ENCODE results near the gene CDK13.
A peak's percentile ranks its signal among the peaks of the same experiment; 100 is the strongest.
"Not testable (repeated sequence)": the region's sequence is repeated elsewhere in the genome, so short reads cannot be mapped to it uniquely, and the experiment has no call there.

Gene CDK13

DNA sequence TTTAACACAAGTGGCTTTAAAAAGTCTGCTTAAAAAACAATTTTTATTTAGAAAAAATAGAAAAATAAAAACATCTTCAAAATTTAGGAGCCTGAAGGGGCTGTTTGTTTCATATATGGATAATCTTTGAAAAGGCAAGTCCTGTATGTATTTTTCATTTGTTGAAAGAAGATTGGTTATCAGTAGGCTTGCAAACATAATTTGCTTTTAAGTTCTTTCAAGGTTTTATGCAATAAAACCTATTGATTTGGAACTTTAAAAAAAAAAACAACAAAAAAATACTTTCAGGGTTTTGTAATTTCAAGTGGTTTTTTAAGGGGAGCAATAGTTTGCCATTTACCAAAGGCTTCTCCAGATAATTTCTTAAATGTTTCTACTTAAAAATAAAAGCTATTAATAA is 148.8 kb downstream of the CDK13 start:
- DNase-seq (ENCODE audit: low read depth) = no peak

DNA sequence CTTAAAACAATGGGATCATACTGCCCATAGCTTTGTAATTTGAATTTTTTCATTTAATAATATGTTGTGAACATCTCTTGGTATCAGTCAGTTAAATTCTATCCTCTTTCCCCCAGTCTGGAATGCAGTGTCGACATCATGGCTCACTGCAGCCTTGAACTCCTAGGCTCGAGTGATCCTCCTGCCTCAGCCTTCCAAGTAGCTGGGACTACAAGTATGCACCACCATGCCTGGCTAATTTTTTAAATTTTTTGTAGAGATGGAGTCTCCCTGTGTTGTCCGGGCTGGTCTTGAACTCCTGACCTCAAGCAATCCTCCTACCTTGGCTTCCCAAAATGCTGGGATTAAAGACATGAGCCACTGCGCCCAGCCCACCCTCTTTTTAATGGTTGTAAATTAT is 149.8 kb downstream of the CDK13 start:
- DNase-seq (ENCODE audit: low read depth) = no peak

DNA sequence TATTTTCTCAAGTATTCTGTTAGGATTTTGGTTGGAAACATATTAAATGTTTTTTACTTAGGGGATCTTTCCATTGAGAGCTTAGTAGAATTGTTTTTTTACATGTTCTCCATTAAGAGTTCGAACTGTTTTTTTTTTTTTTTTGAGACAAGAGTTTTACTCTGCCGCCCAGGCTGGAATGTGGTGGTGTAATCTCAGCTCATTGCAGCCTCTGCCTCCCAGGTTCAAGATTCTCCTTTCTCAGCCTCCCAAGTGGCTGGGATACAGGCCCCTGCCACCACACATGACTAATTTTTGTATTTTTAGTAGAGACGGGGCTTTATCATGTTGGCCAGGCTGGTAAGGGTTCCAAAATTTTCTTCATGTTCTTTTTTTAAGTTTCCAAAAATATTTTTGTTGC is 151.1 kb downstream of the CDK13 start:
- no peak for DNase-seq (ENCODE audit: low read depth)

DNA sequence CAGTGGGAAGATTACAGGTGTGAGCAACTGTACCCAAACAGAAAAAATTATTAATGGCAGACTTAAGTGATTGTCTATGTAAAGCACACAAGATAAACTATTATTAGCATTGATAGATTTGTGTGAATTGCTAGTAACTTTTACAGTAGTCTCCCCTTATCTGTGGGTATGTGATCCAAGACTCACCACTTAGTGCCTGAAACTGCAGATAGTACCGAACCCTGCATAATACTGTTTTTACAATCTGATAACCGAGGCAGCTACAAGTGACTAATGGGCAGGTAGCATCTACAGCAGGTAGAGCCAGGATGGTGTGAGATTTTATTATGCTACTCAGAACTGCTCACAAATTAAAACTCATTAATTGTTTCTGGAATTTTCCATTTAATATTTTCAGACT is 152.8 kb downstream of the CDK13 start:
- no peak for DNase-seq (ENCODE audit: low read depth)

DNA sequence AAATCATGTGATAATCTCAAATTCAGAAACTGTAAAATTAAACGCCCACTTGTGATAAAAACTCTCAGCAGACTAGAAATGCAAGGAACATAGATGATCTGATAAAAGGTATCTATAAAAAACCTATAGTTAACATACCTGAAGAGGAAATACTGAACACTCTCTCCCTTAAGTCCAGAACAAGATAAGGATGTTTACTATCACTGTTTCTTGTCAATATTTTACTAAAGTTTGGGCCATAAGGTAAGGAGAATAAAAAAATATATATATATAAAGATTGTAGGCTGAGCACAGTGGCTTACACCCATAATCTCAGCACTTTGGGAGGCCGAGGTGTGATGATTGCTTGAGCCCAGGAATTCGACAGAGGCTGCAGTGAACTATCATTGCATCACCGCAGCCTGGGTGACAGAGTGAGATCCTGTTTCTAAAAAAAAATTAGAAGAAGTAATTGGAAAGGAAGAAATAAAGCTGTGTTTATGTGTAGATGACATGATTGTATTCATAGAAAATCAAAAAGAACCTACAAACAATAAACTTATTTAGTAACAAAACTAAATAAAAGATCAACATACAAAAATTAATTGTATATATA is 155.9 kb downstream of the CDK13 start:
- DNase-seq (ENCODE audit: low read depth) = no peak

DNA sequence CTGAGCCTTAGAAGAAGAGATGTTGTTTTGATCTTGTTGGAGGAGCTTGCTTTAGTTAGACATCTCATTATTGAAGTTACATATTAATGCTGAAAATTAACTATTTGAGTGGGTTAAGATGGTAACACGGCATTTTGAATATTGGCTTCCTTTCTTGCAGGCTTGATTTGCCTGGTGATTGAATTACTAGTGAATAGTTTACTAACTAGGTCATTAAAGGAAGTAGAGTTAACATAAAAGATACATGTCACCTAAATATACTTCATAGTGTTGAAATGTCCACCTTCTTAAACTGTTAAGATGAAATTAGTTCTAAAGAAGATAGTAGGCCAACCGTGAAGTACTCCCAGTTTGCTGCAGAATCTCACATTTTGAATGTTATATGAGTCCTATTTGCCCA is 165.9 kb downstream of the CDK13 start:
- no peak for DNase-seq (ENCODE audit: low read depth)

DNA sequence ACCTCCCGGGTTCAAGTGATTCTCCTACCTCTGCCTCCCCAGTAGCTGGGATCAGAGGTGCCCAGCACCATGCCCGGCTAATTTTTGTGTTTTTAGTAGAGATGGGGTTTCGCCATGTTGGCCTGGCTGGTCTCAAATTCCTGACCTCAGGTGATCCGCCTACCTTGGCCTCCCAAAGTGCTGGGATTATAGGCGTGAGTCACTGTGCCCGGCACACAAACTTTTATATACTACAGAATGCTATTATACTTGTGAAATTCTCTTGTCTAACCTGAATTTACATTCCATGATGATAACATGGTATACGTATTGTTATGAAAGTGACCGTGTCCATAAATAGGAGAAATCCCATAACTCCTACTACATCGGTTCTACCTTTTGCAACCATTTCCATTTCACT is 167.1 kb downstream of the CDK13 start:
- not testable (repeated sequence) for DNase-seq (ENCODE audit: low read depth)

DNA sequence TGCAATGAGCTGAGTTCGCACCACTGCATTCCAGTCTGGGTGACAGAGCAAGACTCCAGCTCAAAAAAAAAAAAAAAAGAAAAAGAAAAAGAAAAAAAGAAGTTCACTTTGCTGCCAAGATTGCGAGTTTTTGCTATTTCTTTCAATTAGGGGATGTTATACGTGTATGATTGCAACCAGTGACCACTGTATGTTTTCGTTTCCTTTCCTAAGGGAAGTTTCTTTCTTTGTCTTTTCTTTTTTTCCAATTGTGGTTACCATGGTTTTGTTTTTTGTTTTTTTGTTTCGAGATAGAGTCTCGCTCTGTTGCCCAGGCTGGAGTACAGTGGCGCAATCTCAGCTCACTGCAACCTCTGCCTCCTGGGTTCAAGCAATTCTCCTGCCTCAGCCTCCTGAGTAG is 168.1 kb downstream of the CDK13 start:
- not testable (repeated sequence) for DNase-seq (ENCODE audit: low read depth)

DNA sequence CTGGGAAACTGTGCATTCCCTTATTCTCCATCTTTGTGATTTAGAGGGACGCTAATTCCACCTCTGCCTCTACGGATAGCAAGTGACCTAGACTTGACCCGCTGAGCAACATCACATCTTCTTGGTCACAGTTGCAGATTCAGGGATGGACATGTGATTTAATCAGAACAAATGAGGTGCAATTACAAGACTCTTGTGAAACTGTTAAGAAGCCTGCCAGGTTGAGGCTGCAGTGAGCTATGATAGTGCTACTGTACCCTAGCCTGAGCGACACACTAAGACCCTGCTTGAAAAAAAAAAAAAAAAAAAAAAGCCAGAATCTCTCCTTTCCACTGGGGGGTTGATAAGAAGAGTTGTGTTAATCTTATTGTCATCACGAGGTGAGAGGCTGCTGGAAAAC is 170.0 kb downstream of the CDK13 start:
- DNase-seq (ENCODE audit: low read depth) = no peak

DNA sequence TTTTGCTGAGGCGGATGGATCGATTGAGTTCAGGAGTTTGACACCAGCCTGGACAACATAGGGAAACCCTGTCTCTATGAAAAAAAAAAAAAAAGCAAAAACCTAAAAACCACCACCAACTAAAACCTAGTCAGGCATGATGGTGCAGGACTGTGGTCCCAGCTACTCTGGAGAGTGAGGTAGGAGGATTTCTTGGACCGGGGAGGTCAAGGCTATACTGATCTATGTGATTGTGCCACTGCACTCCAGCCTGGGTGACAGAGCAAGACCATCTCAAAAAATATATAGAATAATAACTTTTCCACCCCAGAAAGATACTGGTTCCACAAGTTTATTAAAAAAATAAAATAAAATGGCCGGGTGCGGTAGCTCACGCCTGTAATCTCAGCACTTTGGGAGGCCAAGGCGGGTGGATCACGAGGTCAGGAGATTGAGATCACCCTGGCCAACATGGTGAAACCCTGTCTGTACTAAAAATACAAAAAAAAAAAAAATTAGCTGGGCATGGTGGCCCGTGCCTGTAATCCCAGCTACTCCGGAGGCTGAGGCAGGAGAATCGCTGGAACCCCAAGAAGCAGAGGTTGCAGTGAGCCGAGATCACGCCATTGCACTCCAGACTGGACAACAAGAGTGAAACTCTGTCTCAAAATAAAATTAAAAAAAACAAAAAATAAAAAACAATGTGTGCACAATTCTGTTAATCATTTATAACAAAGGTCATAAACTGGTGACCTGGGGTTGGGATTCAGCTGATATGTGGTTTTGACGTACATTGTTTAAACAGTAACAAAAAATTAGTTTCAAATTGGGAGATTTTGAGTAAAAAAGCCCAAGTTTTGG is 172.3 kb downstream of the CDK13 start:
- DNase-seq (ENCODE audit: low read depth) = not testable (repeated sequence)

DNA sequence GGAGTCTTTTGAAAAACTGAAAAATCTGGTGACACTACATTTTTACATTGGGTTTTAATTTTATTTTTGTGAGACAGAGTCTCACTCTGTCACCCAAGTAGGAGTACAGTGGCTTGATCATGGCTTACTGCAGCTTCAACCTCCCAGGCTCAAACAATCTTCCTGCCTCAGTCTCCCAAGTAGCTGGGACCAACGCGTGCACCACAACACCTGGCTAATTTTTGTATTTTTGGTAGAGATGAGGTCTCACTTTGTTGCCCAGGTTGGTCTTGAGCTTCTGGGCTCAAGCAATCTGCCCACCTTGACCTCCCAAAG is 172.8 kb downstream of the CDK13 start:
- no peak for DNase-seq (ENCODE audit: low read depth)

DNA sequence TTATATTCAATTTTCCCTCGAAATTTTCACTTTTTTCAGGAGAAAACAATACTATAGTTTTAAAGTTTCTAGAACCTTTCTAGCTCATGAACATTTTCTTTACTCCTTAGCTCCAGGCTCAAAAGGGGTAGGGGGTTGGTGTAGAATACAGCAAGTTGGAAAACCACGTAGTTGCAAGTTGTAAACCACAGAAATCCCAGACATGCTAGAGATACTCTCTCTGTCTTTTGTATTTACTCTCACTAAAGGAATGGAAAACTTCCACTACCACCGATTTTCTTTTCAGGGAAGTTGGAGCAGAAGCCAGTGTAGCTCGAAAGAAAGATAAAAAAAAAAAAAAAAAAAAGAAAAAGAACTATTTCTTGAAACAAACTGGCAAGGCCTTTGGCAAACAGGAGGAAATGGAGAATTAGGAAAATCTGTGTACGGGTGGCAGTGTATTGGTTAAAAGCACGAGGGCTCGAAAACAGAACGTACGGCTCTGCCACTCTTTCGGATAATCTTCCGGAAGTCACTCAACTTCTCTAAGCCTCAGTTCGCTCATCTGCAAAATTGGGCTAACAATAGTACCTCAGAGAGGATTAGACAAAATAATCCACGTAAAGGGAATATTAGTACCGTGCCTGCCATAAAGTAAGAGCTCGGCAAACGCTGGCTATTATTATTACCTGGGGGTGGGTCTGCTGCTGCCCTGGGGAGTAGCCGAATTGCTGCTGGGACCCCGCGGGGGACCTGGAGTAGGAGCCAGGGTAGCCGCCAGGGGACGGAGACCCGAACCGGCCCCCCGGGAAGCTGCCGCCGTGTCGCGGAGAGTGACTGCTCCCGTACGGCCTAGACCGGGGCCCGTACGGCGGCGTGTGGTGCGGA is 183.7 kb downstream of the CDK13 start:
- DNase-seq (ENCODE audit: low read depth) = no peak

DNA sequence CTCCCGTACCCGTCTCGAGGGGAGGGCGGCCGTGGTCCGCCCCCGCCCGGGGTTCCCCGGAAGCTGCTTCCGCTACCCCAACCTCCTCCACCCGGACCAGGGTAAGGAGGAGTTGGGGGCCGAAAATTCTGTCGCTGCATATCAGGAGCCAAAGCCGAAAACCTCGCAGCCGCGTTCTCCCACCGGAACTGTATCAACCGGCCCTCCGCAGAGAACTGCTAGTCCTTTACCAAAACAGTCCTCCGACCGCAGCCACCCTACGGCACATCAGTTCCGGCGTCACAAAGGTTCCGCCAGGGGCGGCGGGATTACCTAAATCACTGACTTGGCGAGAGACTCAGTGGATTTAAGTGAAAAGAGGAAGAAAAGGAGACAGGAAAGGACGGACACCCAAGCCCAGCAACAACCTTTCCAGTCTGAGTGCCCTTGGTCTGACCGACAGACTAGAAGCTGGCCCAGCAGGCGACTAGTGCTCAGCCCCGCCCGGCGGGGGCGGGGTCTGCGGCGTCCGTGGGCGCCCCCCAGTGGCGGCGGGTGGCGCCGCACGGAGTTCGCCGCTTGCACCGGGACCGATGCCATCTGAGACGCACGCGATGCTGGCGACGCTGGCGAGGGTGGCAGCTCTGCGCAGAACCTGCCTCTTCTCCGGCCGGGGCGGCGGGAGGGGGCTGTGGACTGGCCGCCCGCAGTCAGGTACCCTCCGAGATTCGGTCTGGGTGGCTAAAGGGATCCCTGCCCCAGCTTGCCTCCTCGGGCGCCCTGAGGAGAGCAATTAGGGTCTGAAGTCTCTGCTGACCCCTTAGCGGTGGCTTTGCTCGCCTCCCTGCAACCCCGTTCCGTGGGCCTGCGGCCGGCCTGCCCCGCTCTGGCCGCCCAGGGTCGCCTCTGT is 184.6 kb downstream of the CDK13 start, which contains the start of the genes MPLKIP and SUGCT:
Gene MPLKIP (minus strand): TSS at position 195 of the 889 bp plus-strand sequence. CDS start 55 bp downstream, at position 140.
Gene SUGCT (plus strand): TSS at position 578 of the 889 bp plus-strand sequence.
- DNase-seq (ENCODE audit: low read depth) = peak; percentile 76

DNA sequence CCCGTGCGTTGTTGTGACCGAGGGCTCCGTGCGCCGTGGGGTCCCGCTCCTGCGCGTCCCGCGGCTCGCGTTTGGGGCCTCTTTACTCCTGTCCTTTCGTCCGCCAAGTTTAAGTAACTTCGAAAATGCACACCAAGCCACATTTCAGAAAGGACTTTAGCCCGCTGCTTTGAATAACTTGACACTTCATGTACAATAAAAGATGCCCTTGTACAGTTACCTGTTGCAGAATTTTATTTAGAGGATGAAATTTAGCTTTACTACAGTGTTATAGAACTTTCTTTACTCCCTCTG is 185.2 kb downstream of the CDK13 start:
- no peak for DNase-seq (ENCODE audit: low read depth)

DNA sequence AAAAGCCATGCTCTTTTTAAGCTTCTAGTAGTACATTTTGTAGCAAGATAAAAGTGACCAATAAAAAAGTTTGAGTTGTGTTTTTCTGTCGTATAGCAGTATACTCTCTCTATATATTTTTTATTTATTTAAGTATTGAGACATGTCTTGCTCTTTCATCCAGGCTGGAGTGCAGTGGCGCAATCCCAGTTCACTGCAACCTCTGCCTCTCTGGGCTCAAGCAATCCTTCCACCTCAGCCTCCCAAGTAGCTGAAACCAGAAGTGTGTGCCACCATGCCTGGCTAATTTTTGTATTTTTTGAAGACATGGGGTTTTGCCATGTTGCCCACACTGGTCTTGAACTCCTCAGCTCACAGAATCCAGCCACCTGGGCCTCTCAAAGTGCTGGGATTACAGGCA is 187.5 kb downstream of the CDK13 start:
- no peak for DNase-seq (ENCODE audit: low read depth)

DNA sequence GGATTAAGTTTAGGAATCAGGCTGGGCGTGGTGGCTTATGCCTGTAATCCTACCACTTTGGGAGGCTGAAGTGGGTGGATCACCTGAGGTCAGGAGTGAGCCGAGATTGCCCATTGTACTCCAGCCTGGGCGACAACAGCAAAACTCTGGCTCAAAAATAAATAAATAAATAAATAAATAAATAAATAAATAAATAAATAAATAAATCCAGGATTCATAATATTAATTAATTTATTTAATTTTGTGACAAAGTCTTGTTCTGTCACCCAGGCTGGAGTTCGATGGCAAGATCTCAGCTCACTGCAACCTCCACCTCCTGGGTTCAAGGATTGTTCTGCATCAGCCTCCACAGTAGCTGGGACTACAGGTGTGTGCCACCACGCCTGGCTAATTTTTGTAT is 188.9 kb downstream of the CDK13 start:
- no peak for DNase-seq (ENCODE audit: low read depth)

DNA sequence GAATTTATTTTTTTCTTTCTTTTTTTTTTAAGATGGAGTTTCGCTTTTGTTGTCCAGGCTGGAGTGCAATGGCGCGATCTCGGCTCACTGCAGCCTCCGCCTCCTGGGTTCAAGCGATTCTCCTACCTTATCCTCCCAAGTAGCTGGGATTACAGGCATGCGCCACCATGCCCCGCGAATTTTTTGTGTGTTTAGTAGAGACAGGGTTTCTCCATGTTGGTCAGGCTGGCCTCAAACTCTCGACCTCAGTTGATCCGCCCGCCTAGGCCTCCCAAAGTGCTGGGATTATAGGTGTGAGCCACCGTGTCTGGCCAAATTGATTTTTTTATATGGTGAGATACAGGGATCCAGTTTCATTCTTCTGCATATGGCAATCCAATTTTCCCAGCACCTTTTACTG is 189.8 kb downstream of the CDK13 start:
- DNase-seq (ENCODE audit: low read depth) = not testable (repeated sequence)

DNA sequence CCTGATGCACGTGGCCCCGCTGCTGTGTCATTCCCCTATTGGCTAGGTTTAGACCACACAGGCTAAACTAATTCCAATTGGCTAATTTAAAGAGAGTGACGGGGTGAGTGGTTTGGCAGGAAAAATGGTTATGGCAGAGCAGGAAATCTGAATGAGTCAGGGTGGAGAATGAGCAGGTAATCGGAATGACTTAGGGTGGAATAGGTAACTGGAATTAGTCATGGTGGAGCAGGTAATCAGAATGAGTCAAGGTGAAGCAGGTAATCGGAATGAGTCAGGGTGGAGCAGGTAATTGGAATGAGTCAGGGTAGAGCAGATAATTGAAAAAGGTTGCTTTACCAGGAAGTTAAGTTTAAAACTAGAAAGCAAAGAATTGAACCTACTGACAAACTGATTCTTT is 191.9 kb downstream of the CDK13 start:
- DNase-seq (ENCODE audit: low read depth) = not testable (repeated sequence)

DNA sequence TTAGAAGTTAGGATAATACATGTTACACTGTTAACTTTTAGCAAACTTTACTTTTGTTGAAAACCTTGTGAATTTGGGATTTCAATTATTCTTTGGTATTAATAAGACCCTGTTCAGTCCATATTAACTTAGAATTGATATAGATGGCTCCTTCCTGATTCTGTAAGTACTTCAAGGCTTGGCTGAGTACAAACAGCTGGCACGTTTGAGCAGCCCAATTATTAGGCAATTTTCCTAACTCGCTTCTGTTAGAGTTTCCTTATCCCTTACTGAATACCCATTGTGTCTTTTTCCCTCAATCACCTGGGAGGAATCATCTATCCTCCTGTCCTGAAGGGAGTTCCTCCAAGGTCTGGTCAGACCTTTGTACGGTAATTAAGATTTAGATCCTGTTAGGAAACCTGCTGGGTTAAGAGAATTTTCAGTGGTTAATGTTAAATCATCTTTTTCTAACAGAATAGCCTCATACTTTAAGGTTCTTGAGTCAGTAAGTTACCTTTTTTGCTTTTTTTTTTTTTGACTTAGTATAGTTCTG is 195.6 kb downstream of the CDK13 start:
- DNase-seq (ENCODE audit: low read depth) = not testable (repeated sequence)

DNA sequence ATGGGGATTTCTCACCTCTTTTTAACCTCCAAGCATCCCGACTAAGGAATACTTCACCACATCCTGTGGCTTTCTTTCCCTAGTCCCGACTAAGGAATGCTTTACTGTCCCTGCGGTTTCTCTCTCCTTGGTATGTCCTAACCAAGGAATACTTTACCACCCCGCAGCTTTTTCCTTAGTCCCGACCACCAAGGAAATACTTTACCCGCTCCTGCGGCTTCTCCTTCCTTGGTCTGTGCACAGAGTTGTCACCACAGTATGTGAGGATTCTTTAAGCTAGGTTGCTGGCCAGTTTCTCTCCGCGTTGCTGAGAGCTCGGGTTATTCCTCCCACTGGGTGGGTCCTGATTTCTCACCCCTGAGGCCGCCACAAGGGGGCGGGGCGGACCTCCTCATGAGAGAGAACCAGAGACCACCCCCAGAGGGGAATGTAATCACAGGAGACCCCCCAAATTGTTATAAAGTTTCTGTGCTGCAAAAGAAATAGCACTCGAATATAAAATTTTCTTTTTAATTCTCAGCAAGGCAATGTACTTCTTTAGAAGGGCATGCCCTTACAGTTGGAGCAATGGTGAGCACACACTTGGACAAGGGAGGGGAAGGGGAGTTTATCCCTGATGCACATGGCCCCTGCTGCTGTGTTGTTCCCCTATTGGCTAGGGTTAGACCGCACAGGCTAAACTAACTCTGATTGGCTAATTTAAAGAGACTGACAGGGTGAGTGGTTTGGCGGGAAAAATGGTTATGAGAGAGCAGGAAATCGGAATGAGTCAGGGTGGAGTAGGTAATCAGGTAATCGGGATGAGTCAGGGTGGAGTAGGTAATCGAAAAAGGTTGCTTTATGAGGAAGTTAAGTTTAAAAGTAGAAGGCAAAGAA is 197.6 kb downstream of the CDK13 start:
- DNase-seq (ENCODE audit: low read depth) = no peak

DNA sequence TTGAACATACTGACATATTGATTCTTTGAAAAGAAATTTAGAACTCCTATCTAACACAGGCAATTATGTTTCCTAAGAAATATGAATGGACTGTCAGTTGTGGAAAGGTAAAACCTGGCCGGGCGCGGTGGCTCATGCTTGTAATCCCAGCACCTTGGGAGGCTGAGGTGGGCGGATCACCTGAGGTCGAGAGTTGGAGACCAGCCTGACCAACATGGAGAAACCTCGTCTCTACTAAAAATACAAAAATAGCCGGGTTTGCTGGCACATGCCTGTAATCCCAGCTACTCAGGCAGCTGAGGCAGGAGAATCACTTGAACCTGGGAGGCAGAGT is 198.2 kb downstream of the CDK13 start:
- DNase-seq (ENCODE audit: low read depth) = not testable (repeated sequence)
